Esophagus squamous epithelium (tissue), 5 donors: ENCODE data around the gene RHEBL1. TPM values are rescaled to one million over a fixed set of nuclear protein-coding genes. Genes with fewer than 3 reads are reported as not detected.

Experiments
- DNase-seq: peaks from one replicate; lab custom pipeline; 2025; lab: John Stamatoyannopoulos, UW
- H3K27ac ChIP-seq, 4 donors: fragments of 200-600 bp; sonication (generic); one replicate each; pipeline ENCODE4 v1.5.1; 2016 to 2019; ENCODE audit warnings: mild to moderate bottlenecking in 1 of 4
- H3K27me3 ChIP-seq, 4 donors: fragments of 200-600 bp; sonication (generic); 1 replicate in 3 of 4; 2 replicates in 1 of 4; pipeline versions ENCODE4 v1.5.1 to v1.6.0; 2017 to 2021; ENCODE audit warnings: antibody characterized with exemption in 1 of 4
- H3K36me3 ChIP-seq, 3 donors: fragments of 200-600 bp; sonication (generic); one replicate each; pipeline ENCODE4 v1.5.1; 2016 to 2019
- H3K4me1 ChIP-seq, 3 donors: fragments of 200-600 bp; sonication (generic); one replicate each; pipeline ENCODE4 v1.5.1; 2017 to 2019
- H3K4me3 ChIP-seq, 4 donors: fragments of 200-600 bp; sonication (generic); 1 replicate in 3 of 4; 2 replicates in 1 of 4; pipeline ENCODE4 v1.5.1; 2016 to 2019; ENCODE audit warnings: mild to moderate bottlenecking in 2 of 4, moderate library complexity in 1 of 4
- H3K9me3 ChIP-seq, 3 donors: fragments of 200-600 bp; sonication (generic); one replicate each; pipeline ENCODE4 v1.5.1; 2016 to 2019
- CTCF ChIP-seq, 6 experiments: fragments of 450-650 bp in 4 of 6; fragments of 200-600 bp in 2 of 6; sonication (generic) in 2 of 6; IDR thresholded peaks; one replicate each; pipeline ENCODE4 v1.5.1; 2016 to 2019; ENCODE audit warnings: antibody characterized with exemption in 6 of 6, mild to moderate bottlenecking in 4 of 6, moderate library complexity in 4 of 6
- POLR2A ChIP-seq, 4 donors: fragments of 450-650 bp; IDR thresholded peaks; one replicate each; pipeline ENCODE4 v1.6.1; 2017; ENCODE audit warnings: antibody characterized with exemption in 4 of 4, mild to moderate bottlenecking in 4 of 4, moderate library complexity in 3 of 4
- WGBS, 2 donors: methylation state at CpG; one replicate each; pipeline ENCODE4 v1.1.5; 2018; 5-methylcytosine and 5-hydroxymethylcytosine counted together
- intact Hi-C: fragments of 100-400 bp; cut with DNase I; formaldehyde crosslinking; loops from one replicate; pipeline ENCODE4 v1.15.0; 2022
- total RNA-seq, 4 donors: library from RNA; depleted of rRNA; stranded (reverse); fragments of >200 nt; gene quantifications; one replicate each; pipeline ENCODE4 v1.1.0, GENCODE V29; 2016
- donor health status: DM: yes; HTN: yes; CAD: no.

RHEBL1 gene
- total RNA-seq, 4 donors from 2014 or later = 0.23 to 0.44 TPM; not detected in 2

- Histone ChIP-seq H3K9me3 (no peaks in the 10 kb centered on the region), H3K4me1 (peaks cover 38 to 71% (median 38%) of the 10 kb centered on the region in 3 donors), H3K4me3 (peak overlapping the region in 2 of 4 donors; percentile 85 to 99), H3K36me3 (peaks cover 30 to 42% (median 33%) of the 10 kb centered on the region in 3 donors), H3K27me3 (no peaks in the 10 kb centered on the region), H3K27ac (peak overlapping the region in 3 of 4 donors; percentile 47 to 99 (median 98))
- intact Hi-C loops = no loop called here
- TF ChIP-seq CTCF (IDR thresholded peaks at IDR 0.05) (no peak), POLR2A (IDR thresholded peaks at IDR 0.05) (no peak)
- 33 to 36% methylated on average over 7 of the region's 7 CpGs for WGBS, 2 donors
- peak; percentile 23 for DNase-seq
These were observed 13.6 kb downstream of the RHEBL1 start for GRCh38 chr12:49055978-49056754.

GRCh38 chr12:49055092-49055491, 14.7 kb downstream of the RHEBL1 start:
- TF ChIP-seq POLR2A (IDR thresholded peaks at IDR 0.05) (no peak), CTCF (IDR thresholded peaks at IDR 0.05) (no peak)
- H3K9me3 ChIP-seq = no peaks in the 10 kb centered on the region
- no peak overlapping the region for H3K4me3 ChIP-seq
- no peak for DNase-seq
- intact Hi-C loops = no loop called here
- no peak overlapping the region for H3K27ac ChIP-seq
- peaks cover 41 to 53% (median 44%) of the 10 kb centered on the region in 3 donors for H3K36me3 ChIP-seq
- no peaks in the 10 kb centered on the region for H3K27me3 ChIP-seq
- peaks cover 38 to 68% (median 38%) of the 10 kb centered on the region in 3 donors for H3K4me1 ChIP-seq
- 68 to 70% methylated on average over 4 of the region's 4 CpGs for WGBS, 2 donors

- H3K27me3 ChIP-seq = no peaks in the 10 kb centered on the region
- DNase-seq = no peak
- no peak overlapping the region for H3K27ac ChIP-seq
- H3K36me3 ChIP-seq = peaks cover 47 to 58% (median 49%) of the 10 kb centered on the region in 3 donors
- no peaks in the 10 kb centered on the region for H3K9me3 ChIP-seq
- TF ChIP-seq POLR2A (IDR thresholded peaks at IDR 0.05) (no peak), CTCF (IDR thresholded peaks at IDR 0.05) (no peak)
- H3K4me3 ChIP-seq = no peak overlapping the region
- H3K4me1 ChIP-seq = peaks cover 38 to 68% (median 38%) of the 10 kb centered on the region in 3 donors
- intact Hi-C loops = no loop called here
- 97 to 100% methylated on average over 1 to 10 of the region's 10 CpGs for WGBS, 2 donors
These were observed 15.3 kb downstream of the RHEBL1 start for GRCh38 chr12:49054524-49054923.

GRCh38 chr12:49054096-49054495, 15.7 kb downstream of the RHEBL1 start:
- WGBS, 2 donors = 90 to 96% methylated on average over 2 to 5 of the region's 5 CpGs
- H3K36me3 ChIP-seq = peaks cover 49 to 63% (median 54%) of the 10 kb centered on the region in 3 donors
- no peak overlapping the region for H3K4me3 ChIP-seq
- no peaks in the 10 kb centered on the region for H3K9me3 ChIP-seq
- no peak for TF ChIP-seq POLR2A (IDR thresholded peaks at IDR 0.05)
- TF ChIP-seq CTCF (IDR thresholded peaks at IDR 0.05) = no peak
- DNase-seq = no peak
- H3K4me1 ChIP-seq = peaks cover 36 to 65% (median 38%) of the 10 kb centered on the region in 3 donors
- intact Hi-C loops = no loop called here
- no peak overlapping the region for H3K27ac ChIP-seq
- H3K27me3 ChIP-seq = no peaks in the 10 kb centered on the region
